H9 (cell line): ENCODE data around the gene FILIP1. TPM values are rescaled to one million over a fixed set of nuclear protein-coding genes. Genes with fewer than 3 reads are reported as not detected.

Source experiments
- DNase-seq: peaks from one replicate; pipeline ENCODE4 v3.0.0-alpha.2; 2017
- H2AFZ ChIP-seq: one replicate; pipeline ENCODE4 v1.6.1; 2013; ENCODE audit warnings: mild to moderate bottlenecking, low read length, control low read depth, moderate library complexity
- H2AK5ac ChIP-seq: 2 replicates; pipeline ENCODE4 v1.6.1; 2013; ENCODE audit warnings: low read length, control low read depth, mixed read lengths; ENCODE audit not compliant: insufficient read length
- H2BK120ac ChIP-seq: one replicate; pipeline ENCODE4 v1.6.1; 2013; ENCODE audit warnings: low read depth, mild to moderate bottlenecking, low read length, control low read depth, inconsistent platforms; ENCODE audit not compliant: poor library complexity, severe bottlenecking
- H2BK12ac ChIP-seq: 2 replicates; pipeline ENCODE4 v1.6.1; 2013; ENCODE audit warnings: low read length, control low read depth, mixed read lengths, low read depth; ENCODE audit not compliant: insufficient read length
- H2BK15ac ChIP-seq: 2 replicates; pipeline ENCODE4 v1.6.1; 2013; ENCODE audit warnings: low read depth, low read length, control low read depth
- H2BK20ac ChIP-seq: one replicate; pipeline ENCODE4 v1.6.1; 2013; ENCODE audit warnings: low read depth, mild to moderate bottlenecking, low read length, control low read depth, inconsistent platforms; ENCODE audit not compliant: poor library complexity, severe bottlenecking
- H2BK5ac ChIP-seq: 2 replicates; pipeline ENCODE4 v1.6.1; 2013; ENCODE audit warnings: low read length, control low read depth, mixed read lengths; ENCODE audit not compliant: insufficient read length
- H3K14ac ChIP-seq: 2 replicates; pipeline ENCODE4 v1.6.1; 2013; ENCODE audit warnings: low read length, control low read depth; ENCODE audit not compliant: insufficient read depth
- H3K18ac ChIP-seq: 2 replicates; pipeline ENCODE4 v1.6.1; 2013; ENCODE audit warnings: low read depth, mild to moderate bottlenecking, mixed read lengths, low read length, control low read depth; ENCODE audit not compliant: insufficient read length
- H3K23ac ChIP-seq: 2 replicates; pipeline ENCODE4 v1.6.1; 2013; ENCODE audit warnings: low read length, control low read depth, mixed read lengths, low read depth; ENCODE audit not compliant: insufficient read length
- H3K23me2 ChIP-seq: 2 replicates; pipeline ENCODE4 v1.6.1; 2013; ENCODE audit warnings: low read depth, mild to moderate bottlenecking, mixed read lengths, low read length, control low read depth; ENCODE audit not compliant: insufficient read length, poor library complexity, severe bottlenecking
- H3K27ac ChIP-seq: 2 replicates; pipeline ENCODE4 v1.5.1; 2013; ENCODE audit warnings: low read length, control low read depth, mixed read lengths, low read depth; ENCODE audit not compliant: insufficient read length
- H3K27me3 ChIP-seq: 2 replicates; pipeline ENCODE4 v1.6.1; 2013; ENCODE audit warnings: low read length, control low read depth, inconsistent platforms; ENCODE audit not compliant: insufficient read depth
- H3K4ac ChIP-seq: 2 replicates; pipeline ENCODE4 v1.6.1; 2013; ENCODE audit warnings: low read depth, mild to moderate bottlenecking, control low read depth, inconsistent platforms, low read length, moderate library complexity
- H3K4me1 ChIP-seq: 2 replicates; pipeline ENCODE4 v1.6.1; 2013; ENCODE audit warnings: low read length, control low read depth, inconsistent platforms; ENCODE audit not compliant: insufficient read depth
- H3K4me2 ChIP-seq: 2 replicates; pipeline ENCODE4 v1.6.1; 2013; ENCODE audit warnings: low read length, control low read depth, mixed read lengths; ENCODE audit not compliant: insufficient read length, insufficient read depth
- H3K56ac ChIP-seq: 2 replicates; pipeline ENCODE4 v1.6.1; 2013; ENCODE audit warnings: low read depth, mild to moderate bottlenecking, mixed read lengths, low read length, control low read depth; ENCODE audit not compliant: insufficient read length
- H3K79me1 ChIP-seq: 2 replicates; pipeline ENCODE4 v1.6.1; 2013; ENCODE audit warnings: low read depth, mild to moderate bottlenecking, moderate library complexity, low read length, control low read depth, inconsistent platforms; ENCODE audit not compliant: insufficient read depth, poor library complexity, severe bottlenecking
- H3K79me2 ChIP-seq: 2 replicates; pipeline ENCODE4 v1.6.1; 2013; ENCODE audit warnings: low read length, control low read depth, inconsistent platforms; ENCODE audit not compliant: insufficient read depth
- H3K9ac ChIP-seq: 2 replicates; pipeline ENCODE4 v1.6.1; 2013; ENCODE audit warnings: low read length, control low read depth, mixed read lengths; ENCODE audit not compliant: insufficient read length; ENCODE audit errors: extremely low read depth
- H3K9me3 ChIP-seq: one replicate; pipeline ENCODE4 v1.6.1; 2013; ENCODE audit warnings: low read depth, low read length, inconsistent platforms; ENCODE audit not compliant: control insufficient read depth
- H3T11ph ChIP-seq: one replicate; pipeline ENCODE4 v1.6.1; 2013; ENCODE audit warnings: mild to moderate bottlenecking, low read length, control low read depth, inconsistent platforms
- H4K20me1 ChIP-seq: one replicate; pipeline ENCODE4 v1.6.1; 2013; ENCODE audit not compliant: control insufficient read depth, insufficient read length, insufficient read depth
- H4K5ac ChIP-seq: 2 replicates; pipeline ENCODE4 v1.6.1; 2013; ENCODE audit warnings: low read depth, mild to moderate bottlenecking, mixed read lengths, low read length, control low read depth; ENCODE audit not compliant: insufficient read length
- H4K8ac ChIP-seq: replicated peaks from 2 replicates; pipeline ENCODE4 v1.6.1; 2013; ENCODE audit warnings: low read length, control low read depth, mixed read lengths, low read depth; ENCODE audit not compliant: insufficient read length
- H4K91ac ChIP-seq: 2 replicates; pipeline ENCODE4 v1.6.1; 2013; ENCODE audit warnings: low read depth, mild to moderate bottlenecking, moderate library complexity, mixed read lengths, low read length, control low read depth; ENCODE audit not compliant: insufficient read length
- H3K27ac Mint-ChIP-seq, 3 experiments: 2 replicates in 2 of 3; 3 replicates in 1 of 3; pipeline ENCODE4 v1.8.0; 2020 to 2021; ENCODE audit warnings: mixed read lengths in 3 of 3, mild to moderate bottlenecking in 1 of 3, moderate library complexity in 1 of 3
- H3K27me3 Mint-ChIP-seq: 2 replicates; pipeline ENCODE4 v1.8.0; 2021; ENCODE audit warnings: low read depth, mild to moderate bottlenecking, moderate library complexity, mixed read lengths
- H3K36me3 Mint-ChIP-seq, 3 experiments: 2 replicates in 2 of 3; 3 replicates in 1 of 3; pipeline ENCODE4 v1.8.0; 2020 to 2021; ENCODE audit warnings: low read depth in 3 of 3, mixed read lengths in 3 of 3; ENCODE audit not compliant: insufficient read depth in 1 of 3
- H3K4me1 Mint-ChIP-seq, 2 experiments: 2 replicates each; pipeline ENCODE4 v1.8.0; 2020; ENCODE audit warnings: mixed read lengths in 2 of 2
- H3K4me3 Mint-ChIP-seq, 2 experiments: 2 replicates in 1 of 2; 3 replicates in 1 of 2; pipeline ENCODE4 v1.8.0; 2020 to 2021; ENCODE audit warnings: mild to moderate bottlenecking in 2 of 2, mixed read lengths in 2 of 2, moderate library complexity in 1 of 2
- H3K9me3 Mint-ChIP-seq, 2 experiments: 2 replicates in 1 of 2; 3 replicates in 1 of 2; pipeline ENCODE4 v1.8.0; 2020; ENCODE audit warnings: mild to moderate bottlenecking in 2 of 2, mixed read lengths in 2 of 2, moderate library complexity in 1 of 2
- CTCF ChIP-seq: fragments of 200-600 bp; sonication (generic); conservative IDR thresholded peaks from 3 replicates; pipeline ENCODE4 v1.8.0; 2021; ENCODE audit warnings: antibody characterized with exemption, mild to moderate bottlenecking
- WGBS: extraction: QIAGEN DNeasy Blood & Tissue Kit; methylation state at CpG from one replicate; pipeline ENCODE4 v1.1.7; 2013; ENCODE audit warnings: missing lambda C conversion rate, low lambda C conversion rate, mixed read lengths; ENCODE audit not compliant: insufficient read length; ENCODE audit errors: extremely low coverage; 5-methylcytosine and 5-hydroxymethylcytosine counted together
- total RNA-seq: library from RNA; stranded (reverse); gene quantifications from 2 replicates; pipeline ENCODE4 v1.2.1, GENCODE V29; 2021

The FILIP1 gene
- total RNA-seq, 1 experiment from 2014 or later, result 10.5 TPM

- peaks cover 4% of the 10 kb centered on the region for H3K23me2 ChIP-seq
- no peak overlapping the region for H3K4me3 Mint-ChIP-seq
- no peak overlapping the region for H2AK5ac ChIP-seq
- H3K14ac ChIP-seq, result no peak overlapping the region
- H2BK20ac ChIP-seq, result no peak overlapping the region
- H3K27me3 ChIP-seq, result no peaks in the 10 kb centered on the region
- H3K27ac Mint-ChIP-seq, result peak overlapping the region in 1 of 3 experiments; percentile 88; a peak in 2 of 7 replicates
- H3K9me3 Mint-ChIP-seq, result no peaks in the 10 kb centered on the region
- peaks cover 0 to 16% (median 0%) of the 10 kb centered on the region in 3 experiments; a peak in 2 of 7 replicates for H3K36me3 Mint-ChIP-seq
- H3K79me2 ChIP-seq, result no peaks in the 10 kb centered on the region
- H4K8ac ChIP-seq, result no peak overlapping the region
- H3K4me1 Mint-ChIP-seq, result peaks cover 64 to 72% of the 10 kb centered on the region in 2 experiments
- no peak overlapping the region for H3K4ac ChIP-seq
- no peaks in the 10 kb centered on the region for H3K9me3 ChIP-seq
- TF ChIP-seq CTCF, result no peak
- WGBS, result no CpG with 5 or more reads among the region's 2 CpGs
- H3K27me3 Mint-ChIP-seq, result no peaks in the 10 kb centered on the region
- H2AFZ ChIP-seq, result no peak overlapping the region
- no peak overlapping the region for H3T11ph ChIP-seq
- H3K27ac ChIP-seq, result no peak overlapping the region
- H3K23ac ChIP-seq, result no peak overlapping the region
- no peak overlapping the region for H3K4me2 ChIP-seq
- H3K9ac ChIP-seq, result no peak overlapping the region
- H2BK15ac ChIP-seq, result no peak overlapping the region
- no peak overlapping the region for H4K5ac ChIP-seq
- no peaks in the 10 kb centered on the region for H4K20me1 ChIP-seq
- no peak overlapping the region for H2BK12ac ChIP-seq
- H2BK120ac ChIP-seq, result no peak overlapping the region
- no peak overlapping the region for H4K91ac ChIP-seq
- H3K56ac ChIP-seq, result no peak overlapping the region
- H3K18ac ChIP-seq, result no peak overlapping the region
- H2BK5ac ChIP-seq, result no peak overlapping the region
- no peaks in the 10 kb centered on the region for H3K79me1 ChIP-seq
- no peak for DNase-seq
- H3K4me1 ChIP-seq, result peaks cover 19% of the 10 kb centered on the region; the same call in 1 of the 2 replicates
Observed at GRCh38 chr6:75331151-75331550, 162.4 kb downstream of the FILIP1 start.
